Activated CD8-positive, alpha-beta memory T cell treated with anti-CD3 and anti-CD28 coated beads, Interleukin-2, amount 50 U/mL, for 1 hour (primary cell): ENCODE data around the gene SYTL1.

Source experiments
- DNase-seq: peaks from one replicate; pipeline ENCODE4 v3.0.0-alpha.2; 2020; ENCODE audit errors: extremely low read depth

SYTL1 gene

GRCh38 chr1:27364696-27365371 lies 23.0 kb downstream of the SYTL1 start:
- DNase-seq, result no peak

GRCh38 chr1:27365372-27366112 lies 23.7 kb downstream of the SYTL1 start:
- no peak for DNase-seq

- DNase-seq, result no peak
These were observed 24.2 kb downstream of the SYTL1 start for GRCh38 chr1:27366113-27366410.

GRCh38 chr1:27366411-27367159 lies 24.8 kb downstream of the SYTL1 start, which contains the start of gene MAP3K6:
Gene MAP3K6 (minus strand): TSS chr1:27366961. CDS start chr1:27366597, 364 bp downstream.
- no peak for DNase-seq

- DNase-seq, result no peak
These were observed 25.4 kb downstream of the SYTL1 start for GRCh38 chr1:27367160-27367650.

- no peak for DNase-seq
These were observed 27.2 kb downstream of the SYTL1 start for GRCh38 chr1:27368869-27369582.

GRCh38 chr1:27372022-27372807 lies 30.4 kb downstream of the SYTL1 start:
- no peak for DNase-seq

GRCh38 chr1:27372808-27373690 lies 31.2 kb downstream of the SYTL1 start:
- DNase-seq, result no peak

GRCh38 chr1:27374362-27375086 lies 32.7 kb downstream of the SYTL1 start, which contains the start of gene FCN3:
Gene FCN3 (minus strand): TSS chr1:27374824. CDS start chr1:27374818, 6 bp downstream.
- DNase-seq, result no peak

- no peak for DNase-seq
These were observed 36.1 kb downstream of the SYTL1 start for GRCh38 chr1:27377760-27378495.

GRCh38 chr1:27379564-27380122 lies 37.8 kb downstream of the SYTL1 start:
- DNase-seq, result no peak

- DNase-seq, result no peak
These were observed 38.4 kb downstream of the SYTL1 start for GRCh38 chr1:27380224-27380623.

GRCh38 chr1:27380766-27381733 lies 39.2 kb downstream of the SYTL1 start:
- no peak for DNase-seq

GRCh38 chr1:27381969-27382762 lies 40.3 kb downstream of the SYTL1 start:
- DNase-seq, result no peak

- DNase-seq, result no peak
These were observed 41.3 kb downstream of the SYTL1 start, which contains the start of gene CD164L2 for GRCh38 chr1:27383039-27383605. Gene CD164L2 (minus strand): TSS chr1:27383333. CDS start chr1:27383239, 94 bp downstream.

GRCh38 chr1:27383661-27384060 lies 41.8 kb downstream of the SYTL1 start:
- DNase-seq, result no peak
